Skin epidermis (tissue), 12 donors: Measurements from ENCODE around the gene ROPN1B.
A peak's percentile ranks its signal among the peaks of the same experiment; 100 is the strongest.
"Not testable (repeated sequence)": the region's sequence is repeated elsewhere in the genome, so short reads cannot be mapped to it uniquely, and the experiment has no call there.

ENCODE experiments used
- H3K27ac ChIP-seq, 21 experiments: fragments of 200-600 bp; sonication (generic) in 11 of 21; one replicate each; pipeline ENCODE4 v1.5.0; 2020; ENCODE audit warnings: mild to moderate bottlenecking in 3 of 21, inconsistent platforms in 2 of 21, moderate library complexity in 2 of 21
- H3K4me3 ChIP-seq, 7 experiments: fragments of 200-600 bp; sonication (generic) in 2 of 7; one replicate each; pipeline ENCODE4 v1.5.0; 2020; ENCODE audit warnings: inconsistent platforms in 2 of 7, mild to moderate bottlenecking in 2 of 7, moderate library complexity in 1 of 7

ROPN1B gene

DNA sequence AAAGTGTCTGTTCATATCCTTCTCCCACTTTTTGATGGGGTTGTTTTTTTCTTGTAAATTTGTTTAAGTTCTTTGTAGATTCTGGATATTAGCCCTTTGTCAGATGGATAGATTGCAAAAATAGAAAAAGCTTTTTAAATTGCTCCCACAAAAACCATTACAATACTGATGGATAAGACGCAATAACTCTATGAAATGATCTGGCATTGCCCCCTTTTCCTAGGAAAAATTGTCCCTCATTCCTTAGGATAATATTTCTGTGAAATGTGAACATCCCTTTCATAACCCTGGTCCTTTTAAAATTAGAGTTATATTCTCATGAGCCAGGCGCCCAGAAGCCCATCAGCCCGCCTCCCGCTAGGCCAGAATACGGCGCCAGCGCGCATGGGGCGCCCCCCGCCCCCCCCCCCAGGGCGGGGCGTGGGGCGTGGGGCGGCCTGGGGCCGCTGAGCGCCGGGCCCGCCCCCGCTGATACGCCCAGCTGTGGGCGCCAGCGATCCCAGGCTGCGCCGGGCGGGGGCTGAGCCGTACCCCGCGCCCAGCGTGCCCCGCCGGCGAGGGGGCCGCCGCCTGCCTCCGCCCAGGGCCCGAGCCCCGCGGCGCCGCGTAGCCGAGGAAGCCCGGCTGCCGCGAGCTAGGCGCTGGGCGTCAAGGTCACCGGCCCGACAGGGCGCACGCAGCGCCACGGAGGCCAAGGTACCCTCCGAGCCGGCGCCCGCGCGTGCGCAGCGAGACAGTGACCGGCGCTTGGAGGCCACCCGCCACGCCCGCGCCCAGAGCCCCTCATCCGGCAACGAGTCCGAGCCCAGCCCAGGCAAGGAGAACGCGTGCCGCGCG is 11.1 kb upstream of the ROPN1B start:
- H3K27ac ChIP-seq = no peak overlapping the region
- peak overlapping the region in 1 of 7 experiments; percentile 26 for H3K4me3 ChIP-seq

DNA sequence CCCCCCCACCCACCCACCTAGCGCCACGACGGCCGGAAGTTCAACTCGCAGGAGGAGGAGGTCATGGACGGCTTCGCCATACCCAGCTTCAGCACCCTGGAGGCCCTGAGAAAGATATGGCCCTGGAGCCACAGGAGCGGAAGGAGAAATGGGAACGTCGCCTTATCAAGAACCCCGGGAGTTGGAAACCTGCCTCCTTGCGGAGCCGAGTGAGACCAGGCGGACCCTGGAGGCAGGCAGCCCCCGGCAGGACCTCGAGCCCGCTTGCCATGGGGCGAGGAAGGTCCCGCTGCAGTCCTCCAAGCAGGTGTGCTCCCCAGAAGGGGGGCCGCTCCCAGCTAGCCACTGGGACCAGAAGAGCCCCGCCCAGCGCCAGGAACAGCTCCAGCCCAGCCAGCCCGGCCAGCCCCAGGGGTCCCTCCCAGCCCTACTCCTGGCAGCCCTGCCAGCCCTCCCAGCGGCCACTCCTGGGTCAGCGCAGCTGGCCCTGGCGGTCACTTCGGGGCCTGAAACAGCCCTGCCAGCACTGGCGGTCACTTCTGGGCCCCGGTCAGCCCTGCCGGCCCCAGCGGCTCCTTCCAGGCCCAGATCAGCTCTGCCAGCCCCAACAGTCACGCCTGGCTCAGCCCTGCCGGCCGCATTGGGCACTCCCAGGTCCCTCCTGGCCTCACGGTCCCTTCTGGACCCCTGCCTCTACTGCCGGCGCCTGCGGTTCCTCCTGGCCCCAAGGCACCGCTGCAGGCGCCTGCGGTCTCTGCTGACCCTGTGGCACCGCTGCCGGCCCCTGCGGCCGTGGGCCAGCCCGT is 10.3 kb upstream of the ROPN1B start:
- Histone ChIP-seq H3K27ac (no peak overlapping the region), H3K4me3 (peak overlapping the region in 1 of 7 experiments; percentile 26)

DNA sequence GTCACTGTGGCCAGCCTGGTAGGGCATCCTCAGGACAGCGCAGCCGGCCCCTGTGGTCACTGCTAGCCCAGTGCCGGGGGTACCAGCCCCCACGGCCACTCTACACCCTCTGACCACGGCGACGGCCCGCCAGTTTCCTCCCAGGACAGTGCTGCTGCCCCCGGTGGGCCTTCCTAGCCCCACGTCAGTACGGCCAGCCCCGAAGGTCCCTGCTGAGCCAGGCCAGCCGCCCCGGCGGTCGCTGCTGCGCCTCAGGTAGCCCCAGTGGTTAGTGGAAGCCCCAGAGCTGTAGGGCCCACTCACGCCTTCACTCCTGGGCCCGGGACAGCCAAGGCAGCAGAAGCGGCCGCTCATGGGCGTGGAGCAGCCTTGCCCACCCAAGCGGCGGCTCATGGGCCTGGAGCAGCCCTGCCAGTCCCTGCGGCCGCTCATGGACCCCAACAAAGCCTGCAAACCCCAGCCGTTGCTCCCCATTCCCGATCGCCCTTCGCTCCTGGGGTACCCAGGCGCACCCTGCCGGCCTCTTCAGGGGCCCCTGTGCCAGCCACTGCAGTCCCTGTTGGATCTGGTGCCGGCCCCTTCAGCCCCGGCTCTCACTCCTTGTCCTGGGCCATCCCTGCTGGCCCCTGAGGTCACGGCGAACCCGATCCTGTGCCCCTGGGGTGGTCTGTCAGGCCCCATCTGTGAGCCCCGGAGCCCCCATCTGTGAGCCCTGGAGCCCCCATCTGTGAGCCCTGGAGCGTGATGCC is 9.5 kb upstream of the ROPN1B start:
- no peak overlapping the region for H3K27ac ChIP-seq
- H3K4me3 ChIP-seq = no peak overlapping the region

DNA sequence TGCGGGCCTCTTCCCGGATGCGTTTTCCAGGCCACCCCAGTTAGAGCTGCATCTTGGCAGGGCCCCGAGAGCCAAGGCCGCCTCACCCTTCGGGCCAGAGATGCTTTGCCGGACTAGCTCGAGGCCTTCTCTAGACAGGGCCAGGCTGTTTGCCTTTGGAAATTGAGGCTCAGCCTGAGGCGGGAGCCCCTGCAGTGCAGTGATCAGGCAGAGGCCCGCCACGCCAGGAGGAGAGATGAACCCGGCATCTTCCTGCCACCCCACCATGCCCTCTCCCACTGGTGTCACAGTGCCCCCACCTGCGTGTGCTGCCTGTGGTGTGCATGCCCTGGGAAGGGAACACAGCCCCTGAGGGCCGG is 8.9 kb upstream of the ROPN1B start:
- Histone ChIP-seq H3K27ac (no peak overlapping the region), H3K4me3 (no peak overlapping the region)

DNA sequence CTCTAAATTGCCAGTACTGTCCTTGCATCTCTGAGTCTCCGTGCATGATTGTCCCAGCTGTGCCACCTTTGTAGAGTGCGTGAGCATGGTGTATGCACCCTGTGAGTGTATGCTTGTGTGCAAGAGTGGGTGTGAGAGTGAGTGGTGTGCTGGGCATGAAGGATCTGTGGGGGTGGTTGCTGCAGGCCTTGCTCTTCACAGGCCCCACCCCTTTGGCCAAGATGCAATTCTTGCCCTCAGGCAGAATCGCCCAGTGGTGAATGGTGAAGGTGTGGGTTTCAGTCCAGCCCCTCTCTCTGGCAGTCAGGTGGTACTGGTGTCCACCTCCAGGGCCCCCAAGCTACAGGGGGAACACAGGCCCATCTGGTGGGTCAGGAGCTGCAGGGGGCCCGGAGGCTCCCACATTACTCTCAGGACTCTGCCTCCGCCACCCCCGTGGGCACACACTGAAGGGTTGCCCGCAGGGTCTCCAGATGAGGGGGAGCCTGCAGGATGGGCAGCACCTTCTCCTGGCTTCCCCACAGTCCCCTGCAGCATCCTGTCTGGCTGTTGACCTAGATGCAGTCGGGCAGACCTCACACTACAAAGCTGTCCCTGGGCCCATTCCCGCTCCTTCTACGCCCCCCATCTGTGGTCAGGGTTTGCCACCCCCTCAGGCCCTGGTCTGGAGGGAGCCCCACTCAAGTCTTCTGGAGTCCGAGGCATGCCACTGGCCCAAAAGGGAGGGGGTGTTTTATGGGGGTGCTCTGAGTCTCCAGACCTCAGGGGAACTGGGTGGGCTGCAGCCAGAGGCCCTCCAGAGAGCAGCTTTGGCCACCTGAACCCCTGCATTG is 8.3 kb upstream of the ROPN1B start:
- Histone ChIP-seq H3K4me3 (no peak overlapping the region), H3K27ac (no peak overlapping the region)

DNA sequence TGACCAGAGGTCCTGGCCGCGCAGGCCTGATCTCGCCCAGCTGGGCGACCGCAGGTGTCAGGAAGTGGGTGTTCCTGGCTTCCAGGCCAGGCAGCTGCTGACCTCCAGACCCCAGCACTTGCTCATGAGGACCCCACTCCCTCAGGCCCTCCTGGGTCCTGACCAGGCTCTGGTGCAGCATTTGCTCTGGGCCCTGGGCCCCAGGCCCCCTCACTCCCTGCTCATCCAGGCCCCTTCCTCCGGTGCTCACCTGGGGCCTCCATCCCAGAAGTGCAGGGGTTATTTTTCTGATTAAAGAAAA is 7.7 kb upstream of the ROPN1B start:
- no peak overlapping the region for H3K27ac ChIP-seq
- no peak overlapping the region for H3K4me3 ChIP-seq

DNA sequence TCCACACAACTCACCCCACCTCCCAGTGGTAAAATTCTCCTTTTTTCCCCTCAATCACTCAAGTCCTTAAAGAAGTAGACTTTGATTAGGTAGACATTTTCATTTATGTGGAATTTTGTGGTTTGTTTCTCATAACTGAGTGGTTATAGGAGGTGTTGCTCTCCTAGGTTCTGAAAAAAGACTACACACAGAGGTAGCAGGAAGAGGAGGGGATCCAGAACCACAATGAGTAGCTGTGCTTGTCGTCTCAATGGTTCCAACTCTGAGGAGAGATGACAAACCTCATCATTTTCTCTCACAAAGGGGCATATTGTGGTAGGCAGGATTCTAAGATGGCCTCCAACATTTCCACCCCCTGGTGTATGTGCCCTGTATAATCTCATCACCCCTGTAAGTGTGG is 5.1 kb upstream of the ROPN1B start:
- not testable (repeated sequence) for H3K4me3 ChIP-seq, H3K27ac ChIP-seq

DNA sequence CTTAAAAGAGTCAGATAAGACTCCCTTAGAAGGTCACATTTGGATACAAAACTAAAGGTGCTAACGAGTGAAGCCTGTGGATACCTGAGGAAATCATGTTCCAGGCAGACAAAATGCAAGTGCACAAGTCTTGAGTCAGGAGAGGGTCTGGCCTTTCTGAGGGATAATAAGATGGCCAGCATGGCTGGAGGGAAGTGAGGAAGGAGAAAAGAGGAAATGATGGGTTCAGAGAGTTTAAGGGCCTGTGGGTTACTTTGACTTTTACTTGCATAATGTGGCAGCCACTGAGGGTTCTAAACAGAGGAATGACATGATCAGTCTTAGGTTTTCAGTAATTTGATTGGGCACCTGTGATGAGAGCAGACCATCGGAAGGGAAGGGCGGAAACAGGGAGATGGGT is 3.5 kb upstream of the ROPN1B start:
- Histone ChIP-seq H3K27ac (no peak overlapping the region), H3K4me3 (no peak overlapping the region)

DNA sequence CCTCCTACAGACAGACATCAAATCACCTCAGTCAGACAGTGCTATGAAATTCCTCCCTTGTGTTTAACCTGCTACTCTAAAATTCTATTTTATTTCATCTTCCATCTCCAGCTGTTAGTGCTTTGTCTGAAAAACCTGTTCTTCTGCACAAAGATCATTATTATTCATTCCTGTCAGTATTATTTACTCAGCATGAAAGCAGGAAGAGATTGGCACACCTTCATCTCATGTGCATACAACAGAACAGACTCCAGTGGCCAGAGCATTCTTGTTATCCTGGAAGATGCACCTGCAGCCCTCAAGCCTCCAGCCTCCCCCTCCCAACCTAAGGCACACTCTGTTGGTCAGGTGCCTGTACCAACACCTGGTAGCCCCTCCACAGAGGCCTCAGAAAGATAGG is 1.8 kb upstream of the ROPN1B start:
- Histone ChIP-seq H3K27ac (no peak overlapping the region), H3K4me3 (no peak overlapping the region)

DNA sequence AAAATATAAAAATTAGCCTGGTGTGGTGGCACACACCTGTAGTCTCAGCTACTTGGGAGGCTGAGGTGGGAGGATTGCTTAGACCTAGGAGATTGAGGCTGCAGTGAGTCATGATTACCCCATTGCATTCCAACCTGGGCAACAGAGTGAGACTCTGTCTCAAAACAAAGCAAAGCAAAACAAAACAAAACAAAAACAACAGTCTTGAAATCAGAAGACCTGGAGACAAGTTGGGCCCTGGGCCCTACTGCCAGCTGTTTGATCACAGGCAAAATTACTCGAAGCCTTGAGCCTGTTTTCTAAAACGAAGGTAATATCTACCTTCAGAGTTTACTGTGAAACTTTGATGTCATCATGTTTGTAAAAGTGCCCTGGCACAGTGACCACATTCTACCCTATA is 857 bp upstream of the ROPN1B start:
- not testable (repeated sequence) for H3K27ac ChIP-seq, H3K4me3 ChIP-seq

DNA sequence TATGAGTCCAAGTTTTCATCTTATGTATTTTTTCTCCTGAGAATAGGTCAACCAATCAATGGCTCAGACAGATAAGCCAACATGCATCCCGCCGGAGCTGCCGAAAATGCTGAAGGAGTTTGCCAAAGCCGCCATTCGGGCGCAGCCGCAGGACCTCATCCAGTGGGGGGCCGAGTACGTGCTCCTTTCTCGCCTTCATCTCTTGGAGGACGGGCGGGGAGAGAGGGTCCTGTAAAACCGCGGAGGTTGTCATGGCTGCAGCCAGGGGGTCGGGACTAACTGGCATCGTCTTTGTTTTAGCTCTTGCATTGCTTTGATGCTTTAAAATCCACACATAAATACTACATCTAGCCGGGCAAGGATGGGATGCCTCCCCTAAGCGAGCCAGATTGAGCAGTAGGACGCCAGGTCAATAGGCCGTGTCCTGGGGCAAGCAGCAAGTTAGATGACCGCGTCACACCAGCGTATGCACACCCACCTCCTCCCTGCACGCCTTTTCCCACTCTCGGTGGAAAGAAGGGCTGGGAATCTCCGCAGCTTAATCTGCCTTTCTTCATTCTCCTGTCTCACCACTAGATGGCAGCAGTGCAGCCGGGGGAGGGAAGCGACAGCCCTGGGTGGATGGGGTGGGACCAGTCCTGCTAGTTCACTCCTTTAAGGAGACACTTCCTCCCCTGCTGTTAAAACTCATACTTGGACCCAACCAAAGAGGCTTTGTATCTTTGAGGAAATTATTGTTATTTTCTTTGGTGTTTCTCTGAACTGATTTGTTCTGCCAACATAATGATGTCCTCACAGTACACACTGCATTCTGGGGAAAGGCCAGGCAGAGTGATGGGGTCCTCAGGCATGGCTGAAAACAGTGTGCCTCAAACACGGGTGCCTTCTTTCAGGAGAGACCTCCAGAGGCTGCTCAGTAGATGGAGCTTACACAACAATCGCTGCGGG is 3.3 kb downstream of the ROPN1B start:
- H3K27ac ChIP-seq = not testable (repeated sequence)
- peak overlapping the region in 1 of 7 experiments; percentile 14 for H3K4me3 ChIP-seq

DNA sequence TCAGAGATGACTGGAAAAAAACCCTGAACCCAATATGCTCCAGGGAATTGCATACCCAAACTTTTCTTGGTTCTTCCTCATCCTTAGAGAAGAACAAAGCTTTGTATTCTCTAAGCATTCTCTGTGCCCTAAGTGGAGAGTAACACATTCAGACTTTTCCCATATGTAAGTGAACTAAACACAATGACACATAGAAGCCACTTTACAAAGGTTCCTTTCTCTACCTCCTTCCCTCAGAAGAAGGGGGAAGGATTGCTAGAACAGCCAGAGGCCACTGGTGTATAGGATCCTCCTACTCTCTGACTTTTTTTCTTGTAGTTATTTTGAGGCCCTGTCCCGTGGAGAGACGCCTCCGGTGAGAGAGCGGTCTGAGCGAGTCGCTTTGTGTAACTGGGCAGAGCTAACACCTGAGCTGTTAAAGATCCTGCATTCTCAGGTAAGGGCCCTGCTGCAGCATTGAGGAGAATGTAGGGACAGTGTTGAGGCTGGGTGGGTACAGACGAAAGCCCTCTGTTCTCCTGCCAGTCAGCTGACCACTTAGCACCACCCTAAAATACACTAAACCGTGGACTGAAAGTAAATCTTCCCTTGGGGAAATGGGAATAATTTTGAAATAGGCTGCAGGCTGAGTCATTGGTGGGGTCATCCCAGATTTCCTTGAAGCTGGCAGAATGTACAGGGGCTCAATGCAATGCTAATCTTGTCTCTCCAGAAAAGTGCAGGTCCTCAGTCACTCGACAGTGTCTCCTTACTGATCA is 6.4 kb downstream of the ROPN1B start:
- H3K4me3 ChIP-seq = not testable (repeated sequence)

DNA sequence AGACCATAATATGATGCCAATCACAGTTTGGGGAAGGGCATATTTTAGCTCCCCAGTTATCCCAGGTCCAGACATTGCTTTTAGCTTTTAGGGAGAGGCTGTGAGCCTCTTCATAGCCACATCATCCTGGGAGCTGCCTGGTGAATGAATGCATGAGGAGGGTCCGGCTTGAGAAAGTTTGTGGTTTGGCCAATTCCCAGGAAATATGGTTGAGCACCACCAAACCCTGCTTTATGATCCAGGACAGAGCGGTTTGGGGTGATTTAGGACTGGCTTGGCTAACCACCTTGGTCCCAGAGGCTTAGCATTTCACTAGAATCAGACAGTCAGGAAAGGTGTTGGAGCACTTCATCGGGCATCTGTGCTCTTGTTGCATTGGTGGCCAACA is 7.0 kb downstream of the ROPN1B start:
- not testable (repeated sequence) for H3K4me3 ChIP-seq, H3K27ac ChIP-seq

More for the DNA sequence above, 6.4 kb downstream of the ROPN1B start:
- not testable (repeated sequence) for H3K27ac ChIP-seq

DNA sequence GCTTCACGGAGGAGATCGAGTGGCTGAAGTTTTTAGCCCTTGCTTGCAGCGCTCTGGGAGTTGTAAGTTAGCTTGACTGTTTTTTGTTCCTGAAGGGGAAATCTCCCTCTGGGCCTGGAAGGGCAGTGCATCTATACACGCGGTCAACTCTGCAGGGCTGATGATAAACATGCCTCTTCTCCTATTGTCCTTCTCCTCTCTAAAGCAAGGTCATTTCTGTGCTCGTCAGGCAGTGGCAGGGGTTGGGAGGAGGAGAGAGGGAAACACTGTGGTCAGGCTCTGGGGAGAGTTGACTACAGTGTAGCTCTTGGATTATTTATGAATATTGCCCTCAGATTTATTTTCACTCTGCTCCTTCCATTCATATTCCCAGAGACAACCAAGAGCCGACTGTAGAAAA is 8.1 kb downstream of the ROPN1B start:
- not testable (repeated sequence) for H3K27ac ChIP-seq, H3K4me3 ChIP-seq

DNA sequence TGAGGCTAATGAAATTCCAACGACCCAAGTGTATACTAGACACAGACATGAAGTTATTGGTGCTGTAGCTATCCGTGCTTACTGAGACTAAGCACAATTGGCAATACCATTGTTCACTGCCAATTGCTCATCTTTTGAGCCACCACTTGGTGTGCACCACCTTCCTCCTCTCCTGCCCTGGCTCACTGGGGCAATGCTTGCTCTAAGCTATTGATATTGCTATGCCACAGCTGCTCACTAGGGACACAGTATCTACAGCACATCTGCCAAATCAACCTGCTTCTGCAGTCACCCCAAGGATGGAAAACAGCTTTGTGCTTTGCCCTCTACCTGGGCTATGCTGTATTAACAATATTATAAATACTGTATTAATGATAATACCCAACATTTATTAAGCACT is 16.0 kb downstream of the ROPN1B start:
- not testable (repeated sequence) for H3K4me3 ChIP-seq

DNA sequence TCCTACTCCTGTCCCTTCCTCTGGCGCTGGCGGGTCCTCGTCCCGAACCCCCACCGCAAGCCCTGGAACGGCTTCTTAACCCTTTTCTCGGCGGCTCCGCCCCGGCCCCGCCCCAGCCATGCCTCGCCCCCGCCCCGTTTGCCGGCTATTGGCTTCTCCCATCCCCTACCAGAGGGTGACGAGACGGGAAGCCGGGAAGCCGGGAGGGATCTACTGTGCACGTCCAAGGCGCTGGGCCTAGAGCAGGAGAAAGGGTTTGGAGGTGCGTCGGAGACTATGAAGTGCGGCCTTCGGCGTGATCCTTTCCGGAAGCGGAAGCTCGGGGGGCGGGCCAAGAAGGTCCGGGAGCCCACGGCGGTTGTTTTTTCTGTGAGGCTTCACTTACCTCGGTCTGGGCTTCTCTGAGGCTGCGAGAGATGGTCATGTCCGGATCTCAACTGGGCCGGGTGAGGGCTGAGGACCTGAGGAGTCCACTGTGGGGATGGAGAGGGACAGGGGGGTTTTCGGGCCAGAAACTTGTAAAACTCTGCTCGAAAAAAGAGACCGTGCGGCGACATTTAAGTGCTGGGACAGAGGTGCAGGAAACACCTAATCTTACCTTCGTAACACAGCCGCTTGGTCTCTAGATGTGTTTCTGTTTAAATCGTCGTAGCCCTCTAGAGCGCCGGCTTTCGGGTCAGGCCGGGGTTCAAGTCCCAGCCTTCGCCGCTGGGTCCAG is 21.4 kb downstream of the ROPN1B start:
- H3K4me3 ChIP-seq = peak overlapping the region in 6 of 7 experiments; percentile 31 to 48 (median 41)
- peak overlapping the region in 16 of 21 experiments; percentile 6 to 81 (median 69) for H3K27ac ChIP-seq

More for the DNA sequence above, 16.0 kb downstream of the ROPN1B start:
- not testable (repeated sequence) for H3K27ac ChIP-seq

DNA sequence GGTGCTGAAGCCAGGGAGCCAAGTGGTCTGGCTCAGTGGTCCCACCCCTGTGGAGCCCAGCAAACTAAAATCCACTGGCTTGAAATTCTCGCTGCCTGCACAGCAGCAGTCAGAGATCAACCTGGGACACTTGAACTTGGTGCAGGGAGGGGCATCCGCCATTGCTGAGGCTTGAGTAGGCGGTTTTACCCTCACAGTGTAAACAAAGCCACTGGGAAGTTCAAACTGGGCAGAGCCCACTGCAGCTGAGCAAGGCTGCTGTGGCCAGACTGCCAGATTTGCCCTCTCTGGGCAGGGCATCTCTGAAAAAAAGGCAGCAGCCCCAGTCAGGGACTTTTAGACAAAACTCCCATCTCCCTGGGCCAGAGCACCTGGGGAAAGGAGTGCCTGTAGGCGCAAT is 27.8 kb downstream of the ROPN1B start:
- H3K4me3 ChIP-seq, H3K27ac ChIP-seq: not testable (repeated sequence)
